HEK293 (cell line): ENCODE results near the gene SRMS.
A peak's percentile ranks its signal among the peaks of the same experiment; 100 is the strongest.

ENCODE experiments used
- KLF8 ChIP-seq: fragments of 450-650 bp; formaldehyde crosslinking; IDR thresholded peaks from 2 replicates; pipeline ENCODE4 v1.5.1; 2016; ENCODE audit warnings: missing biosample characterization, missing genetic modification characterization
- MYNN ChIP-seq: fragments of 450-650 bp; formaldehyde crosslinking; IDR thresholded peaks from 2 replicates; pipeline ENCODE4 v1.5.1; 2016; ENCODE audit warnings: missing biosample characterization, missing genetic modification characterization, borderline replicate concordance
- PRDM2 ChIP-seq: fragments of 450-650 bp; formaldehyde crosslinking; IDR thresholded peaks from 2 replicates; pipeline ENCODE4 v1.5.1; 2016; ENCODE audit warnings: missing biosample characterization, missing genetic modification characterization, borderline replicate concordance
- SP2 ChIP-seq: fragments of 450-650 bp; formaldehyde crosslinking; IDR thresholded peaks from 2 replicates; pipeline ENCODE4 v1.5.1; 2016; ENCODE audit warnings: missing biosample characterization, missing genetic modification characterization
- TRIM28 ChIP-seq: IDR thresholded peaks from 2 replicates; pipeline ENCODE4 v1.6.1; 2011; ENCODE audit warnings: low read length, control low read depth, borderline replicate concordance
- YY1 ChIP-seq: fragments of 450-650 bp; formaldehyde crosslinking; IDR thresholded peaks from 2 replicates; pipeline ENCODE4 v1.5.1; 2018; ENCODE audit warnings: missing biosample characterization, missing genetic modification characterization
- ZBTB44 ChIP-seq: fragments of 450-650 bp; IDR thresholded peaks from 2 replicates; pipeline ENCODE4 v1.5.1; 2018; ENCODE audit warnings: missing biosample characterization, mild to moderate bottlenecking, missing genetic modification characterization
- ZBTB7A ChIP-seq: fragments of 450-650 bp; formaldehyde crosslinking; IDR thresholded peaks from 2 replicates; pipeline ENCODE4 v1.5.1; 2016; ENCODE audit warnings: low read depth, missing biosample characterization, missing genetic modification characterization
- ZFP69B ChIP-seq: fragments of 450-650 bp; formaldehyde crosslinking; IDR thresholded peaks from 2 replicates; pipeline ENCODE4 v1.5.1; 2016; ENCODE audit warnings: missing biosample characterization, missing genetic modification characterization
- ZNF19 ChIP-seq: fragments of 450-650 bp; formaldehyde crosslinking; IDR thresholded peaks from 2 replicates; pipeline ENCODE4; 2016; ENCODE audit warnings: missing biosample characterization, missing genetic modification characterization, low read depth
- ZNF221 ChIP-seq: fragments of 450-650 bp; formaldehyde crosslinking; IDR thresholded peaks from 2 replicates; pipeline ENCODE4 v1.5.1; 2017; ENCODE audit warnings: missing biosample characterization, missing genetic modification characterization, borderline replicate concordance
- ZNF24 ChIP-seq: fragments of 450-650 bp; formaldehyde crosslinking; IDR thresholded peaks from 2 replicates; pipeline ENCODE4 v1.5.1; 2016; ENCODE audit warnings: missing biosample characterization, missing genetic modification characterization
- ZNF248 ChIP-seq: fragments of 450-650 bp; formaldehyde crosslinking; IDR thresholded peaks from 2 replicates; pipeline ENCODE4 v1.5.1; 2017; ENCODE audit warnings: missing biosample characterization, missing genetic modification characterization
- ZNF354C ChIP-seq: fragments of 450-650 bp; formaldehyde crosslinking; IDR thresholded peaks from 2 replicates; pipeline ENCODE4 v1.5.1; 2016; ENCODE audit warnings: missing biosample characterization, missing genetic modification characterization, low read depth, borderline replicate concordance
- ZNF37A ChIP-seq: fragments of 450-650 bp; IDR thresholded peaks from 2 replicates; pipeline ENCODE4 v1.5.1; 2018; ENCODE audit warnings: missing biosample characterization, missing genetic modification characterization
- ZNF404 ChIP-seq: fragments of 450-650 bp; formaldehyde crosslinking; IDR thresholded peaks from 2 replicates; pipeline ENCODE4 v1.5.1; 2017; ENCODE audit warnings: missing biosample characterization, missing genetic modification characterization
- ZNF433 ChIP-seq: fragments of 450-650 bp; formaldehyde crosslinking; IDR thresholded peaks from 2 replicates; pipeline ENCODE4 v1.5.1; 2016; ENCODE audit warnings: missing biosample characterization, missing genetic modification characterization, low read depth
- ZNF596 ChIP-seq: fragments of 450-650 bp; IDR thresholded peaks from 2 replicates; pipeline ENCODE4 v1.5.0; 2018; ENCODE audit warnings: missing biosample characterization, mild to moderate bottlenecking, missing genetic modification characterization, moderate library complexity
- ZNF623 ChIP-seq: fragments of 450-650 bp; formaldehyde crosslinking; IDR thresholded peaks from 2 replicates; pipeline ENCODE4 v1.5.1; 2016; ENCODE audit warnings: missing biosample characterization, missing genetic modification characterization
- ZNF629 ChIP-seq: fragments of 450-650 bp; formaldehyde crosslinking; IDR thresholded peaks from 2 replicates; pipeline ENCODE4 v1.5.1; 2017; ENCODE audit warnings: missing biosample characterization, missing genetic modification characterization
- ZNF692 ChIP-seq: fragments of 450-650 bp; formaldehyde crosslinking; IDR thresholded peaks from 2 replicates; pipeline ENCODE4 v1.5.1; 2016; ENCODE audit warnings: missing biosample characterization, missing genetic modification characterization
- ZNF76 ChIP-seq: fragments of 450-650 bp; formaldehyde crosslinking; IDR thresholded peaks from 2 replicates; pipeline ENCODE4; 2016; ENCODE audit warnings: low read depth, missing biosample characterization, missing genetic modification characterization, borderline replicate concordance
- TF ChIP-seq, protein P1 (sequence below): fragments of 450-650 bp; formaldehyde crosslinking; IDR thresholded peaks from 2 replicates; pipeline ENCODE4 v1.5.1; 2016; ENCODE audit warnings: missing biosample characterization, missing genetic modification characterization, borderline replicate concordance
- TF ChIP-seq, protein P2 (sequence below): fragments of 450-650 bp; formaldehyde crosslinking; optimal IDR thresholded peaks from 2 replicates; pipeline ENCODE3; 2016; ENCODE audit warnings: missing biosample characterization, mild to moderate bottlenecking, missing genetic modification characterization

SRMS gene

DNA sequence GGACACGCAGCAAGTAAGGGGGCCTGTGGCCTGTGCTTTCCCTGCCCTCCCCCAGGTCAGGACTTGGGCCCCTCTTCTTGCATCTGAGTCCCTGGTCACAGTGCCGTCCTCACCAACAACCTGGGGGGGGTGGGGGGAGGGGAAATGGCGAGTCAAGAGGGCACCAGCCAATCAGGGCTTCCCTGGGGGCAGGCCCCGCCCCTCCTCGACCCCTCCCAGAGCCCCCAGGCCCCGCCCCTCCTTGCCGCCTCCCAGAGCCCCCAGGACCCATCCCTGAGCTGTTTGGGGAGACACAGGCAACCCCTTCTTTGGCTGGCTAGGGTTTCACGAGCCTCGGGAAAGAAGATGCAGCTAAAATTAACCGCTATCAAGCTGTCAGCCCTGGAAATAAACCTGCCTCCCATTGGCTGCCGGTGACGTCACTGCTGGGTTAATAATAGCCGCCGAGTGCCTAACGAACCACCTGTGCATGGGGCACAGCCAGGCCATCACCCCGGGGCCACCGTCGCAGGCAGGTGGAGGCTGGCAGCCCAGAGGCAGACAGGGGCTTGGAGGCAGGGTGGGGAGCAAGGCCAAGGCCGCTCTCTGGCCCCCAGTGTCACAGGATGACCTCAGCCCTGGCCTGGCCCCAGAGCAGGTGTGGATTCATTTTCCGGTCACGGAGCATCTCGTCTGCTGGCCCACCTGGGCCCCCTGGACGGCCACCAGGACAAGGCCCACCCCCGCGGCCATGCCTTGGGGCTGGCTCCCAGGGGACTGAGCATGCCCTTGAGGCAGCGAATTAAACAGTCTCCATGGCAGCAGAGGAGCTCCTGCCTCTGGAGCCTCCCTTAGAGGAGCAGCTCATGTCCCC, 45.5 kb downstream of the SRMS start (continued):
- TF ChIP-seq ZNF433 (tag by site-specific recombination) (no peak), SP2 (tag by site-specific recombination) (peak; percentile 56), ZNF623 (tag by site-specific recombination) (no peak), ZNF221 (tag by site-specific recombination) (no peak), ZNF24 (tag by site-specific recombination) (no peak), ZNF404 (tag by site-specific recombination) (no peak), ZNF248 (tag by site-specific recombination) (no peak), TRIM28 (no peak), ZFP69B (tag by site-specific recombination) (no peak; the same call in 1 of the 2 replicates), KLF8 (tag by site-specific recombination) (peak; percentile 50; the same call in 1 of the 2 replicates), PRDM2 (no peak), ZNF692 (no peak; the same call in 1 of the 2 replicates), ZBTB44 (tag by site-specific recombination) (no peak), ZNF37A (no peak), ZBTB7A (peak; percentile 75; the same call in 1 of the 2 replicates), MYNN (tag by site-specific recombination) (no peak), ZNF19 (no peak), ZNF76 (tag by site-specific recombination) (peak; percentile 25; the same call in 1 of the 2 replicates), ZNF596 (tag by site-specific recombination) (no peak), ZNF629 (tag by site-specific recombination) (peak; percentile 81), ZNF354C (no peak), YY1 (tag by site-specific recombination) (no peak)
- TF ChIP-seq, protein P1, sequence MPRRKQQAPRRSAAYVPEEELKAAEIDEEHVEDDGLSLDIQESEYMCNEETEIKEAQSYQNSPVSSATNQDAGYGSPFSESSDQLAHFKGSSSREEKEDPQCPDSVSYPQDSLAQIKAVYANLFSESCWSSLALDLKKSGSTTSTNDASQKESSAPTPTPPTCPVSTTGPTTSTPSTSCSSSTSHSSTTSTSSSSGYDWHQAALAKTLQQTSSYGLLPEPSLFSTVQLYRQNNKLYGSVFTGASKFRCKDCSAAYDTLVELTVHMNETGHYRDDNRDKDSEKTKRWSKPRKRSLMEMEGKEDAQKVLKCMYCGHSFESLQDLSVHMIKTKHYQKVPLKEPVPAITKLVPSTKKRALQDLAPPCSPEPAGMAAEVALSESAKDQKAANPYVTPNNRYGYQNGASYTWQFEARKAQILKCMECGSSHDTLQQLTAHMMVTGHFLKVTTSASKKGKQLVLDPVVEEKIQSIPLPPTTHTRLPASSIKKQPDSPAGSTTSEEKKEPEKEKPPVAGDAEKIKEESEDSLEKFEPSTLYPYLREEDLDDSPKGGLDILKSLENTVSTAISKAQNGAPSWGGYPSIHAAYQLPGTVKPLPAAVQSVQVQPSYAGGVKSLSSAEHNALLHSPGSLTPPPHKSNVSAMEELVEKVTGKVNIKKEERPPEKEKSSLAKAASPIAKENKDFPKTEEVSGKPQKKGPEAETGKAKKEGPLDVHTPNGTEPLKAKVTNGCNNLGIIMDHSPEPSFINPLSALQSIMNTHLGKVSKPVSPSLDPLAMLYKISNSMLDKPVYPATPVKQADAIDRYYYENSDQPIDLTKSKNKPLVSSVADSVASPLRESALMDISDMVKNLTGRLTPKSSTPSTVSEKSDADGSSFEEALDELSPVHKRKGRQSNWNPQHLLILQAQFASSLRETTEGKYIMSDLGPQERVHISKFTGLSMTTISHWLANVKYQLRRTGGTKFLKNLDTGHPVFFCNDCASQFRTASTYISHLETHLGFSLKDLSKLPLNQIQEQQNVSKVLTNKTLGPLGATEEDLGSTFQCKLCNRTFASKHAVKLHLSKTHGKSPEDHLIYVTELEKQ (tag by site-specific recombination) = no peak
- TF ChIP-seq, protein P2, sequence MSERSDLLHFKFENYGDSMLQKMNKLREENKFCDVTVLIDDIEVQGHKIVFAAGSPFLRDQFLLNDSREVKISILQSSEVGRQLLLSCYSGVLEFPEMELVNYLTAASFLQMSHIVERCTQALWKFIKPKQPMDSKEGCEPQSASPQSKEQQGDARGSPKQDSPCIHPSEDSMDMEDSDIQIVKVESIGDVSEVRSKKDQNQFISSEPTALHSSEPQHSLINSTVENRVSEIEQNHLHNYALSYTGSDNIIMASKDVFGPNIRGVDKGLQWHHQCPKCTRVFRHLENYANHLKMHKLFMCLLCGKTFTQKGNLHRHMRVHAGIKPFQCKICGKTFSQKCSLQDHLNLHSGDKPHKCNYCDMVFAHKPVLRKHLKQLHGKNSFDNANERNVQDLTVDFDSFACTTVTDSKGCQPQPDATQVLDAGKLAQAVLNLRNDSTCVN (tag by site-specific recombination) = no peak
